Progenitor cell of endocrine pancreas (in vitro differentiated cells): ENCODE data around the gene ERP27. TPM values are rescaled to one million over a fixed set of nuclear protein-coding genes. Genes with fewer than 3 reads are reported as not detected.

ENCODE experiments used
- DNase-seq: peaks from one replicate; pipeline ENCODE4 v3.0.0; 2021; ENCODE audit warnings: low spot score; ENCODE audit not compliant: unreplicated experiment
- H3K27ac Mint-ChIP-seq: 2 replicates; pipeline ENCODE4 v1.8.0; 2021; ENCODE audit warnings: mild to moderate bottlenecking, moderate library complexity, mixed read lengths
- H3K27me3 Mint-ChIP-seq: 2 replicates; pipeline ENCODE4 v1.8.0; 2021; ENCODE audit warnings: mixed read lengths
- H3K36me3 Mint-ChIP-seq: 2 replicates; pipeline ENCODE4 v1.8.0; 2022; ENCODE audit warnings: mixed read lengths; ENCODE audit not compliant: insufficient read depth
- H3K4me1 Mint-ChIP-seq: 2 replicates; pipeline ENCODE4 v1.8.0; 2021; ENCODE audit warnings: low read depth, mixed read lengths
- H3K4me3 Mint-ChIP-seq: 2 replicates; pipeline ENCODE4 v1.8.0; 2021; ENCODE audit warnings: low read depth, mild to moderate bottlenecking, moderate library complexity, mixed read lengths
- H3K9me3 Mint-ChIP-seq: 2 replicates; pipeline ENCODE4 v1.8.0; 2021; ENCODE audit warnings: low read depth, mixed read lengths
- total RNA-seq: library from RNA; stranded (reverse); gene quantifications from 2 replicates; pipeline ENCODE4 v1.2.1, GENCODE V29; 2021
- TF ChIP-seq, protein P1 (sequence below): fragments of 200-600 bp; sonication (generic); IDR thresholded peaks from one replicate; pipeline ENCODE4 v1.5.0; 2021; ENCODE audit warnings: antibody characterized with exemption, mild to moderate bottlenecking; ENCODE audit not compliant: unreplicated experiment

The ERP27 gene
- total RNA-seq, 1 donor from 2014 or later: 22.8 TPM

DNA sequence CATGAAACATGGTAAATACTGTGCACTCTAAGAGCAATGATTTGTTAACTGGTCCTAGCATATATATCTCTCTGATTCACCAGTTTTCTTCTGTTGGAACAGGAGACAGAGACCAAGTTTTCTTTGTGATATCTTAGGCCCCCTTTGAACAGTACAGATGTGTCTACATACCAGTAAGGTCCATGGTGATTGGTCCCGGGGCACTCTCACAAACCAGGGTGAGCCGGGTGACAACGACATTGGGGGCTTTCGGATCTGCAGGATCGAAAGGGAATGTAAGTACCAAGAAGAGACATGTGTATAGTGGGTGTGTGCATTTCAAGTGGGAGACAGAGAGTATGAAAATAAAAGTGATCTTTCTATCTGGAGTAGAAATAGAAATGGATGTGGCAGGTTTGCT lies 11.3 kb upstream of the ERP27 start:
- H3K27ac Mint-ChIP-seq: peak overlapping the region; percentile 30
- TF ChIP-seq, protein P1, sequence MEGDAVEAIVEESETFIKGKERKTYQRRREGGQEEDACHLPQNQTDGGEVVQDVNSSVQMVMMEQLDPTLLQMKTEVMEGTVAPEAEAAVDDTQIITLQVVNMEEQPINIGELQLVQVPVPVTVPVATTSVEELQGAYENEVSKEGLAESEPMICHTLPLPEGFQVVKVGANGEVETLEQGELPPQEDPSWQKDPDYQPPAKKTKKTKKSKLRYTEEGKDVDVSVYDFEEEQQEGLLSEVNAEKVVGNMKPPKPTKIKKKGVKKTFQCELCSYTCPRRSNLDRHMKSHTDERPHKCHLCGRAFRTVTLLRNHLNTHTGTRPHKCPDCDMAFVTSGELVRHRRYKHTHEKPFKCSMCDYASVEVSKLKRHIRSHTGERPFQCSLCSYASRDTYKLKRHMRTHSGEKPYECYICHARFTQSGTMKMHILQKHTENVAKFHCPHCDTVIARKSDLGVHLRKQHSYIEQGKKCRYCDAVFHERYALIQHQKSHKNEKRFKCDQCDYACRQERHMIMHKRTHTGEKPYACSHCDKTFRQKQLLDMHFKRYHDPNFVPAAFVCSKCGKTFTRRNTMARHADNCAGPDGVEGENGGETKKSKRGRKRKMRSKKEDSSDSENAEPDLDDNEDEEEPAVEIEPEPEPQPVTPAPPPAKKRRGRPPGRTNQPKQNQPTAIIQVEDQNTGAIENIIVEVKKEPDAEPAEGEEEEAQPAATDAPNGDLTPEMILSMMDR: no peak
- no peak overlapping the region for H3K4me3 Mint-ChIP-seq
- DNase-seq: no peak
- peaks cover 20% of the 10 kb centered on the region for H3K4me1 Mint-ChIP-seq
- no peaks in the 10 kb centered on the region for H3K27me3 Mint-ChIP-seq
- H3K9me3 Mint-ChIP-seq: no peaks in the 10 kb centered on the region
- H3K36me3 Mint-ChIP-seq: no peaks in the 10 kb centered on the region

- H3K4me1 Mint-ChIP-seq: peaks cover 20% of the 10 kb centered on the region
- no peaks in the 10 kb centered on the region for H3K36me3 Mint-ChIP-seq
- no peak overlapping the region for H3K4me3 Mint-ChIP-seq
Measured at GRCh38 chr12:14948672-14949071, 10.3 kb upstream of the ERP27 start.

GRCh38 chr12:14946861-14947260 lies 8.5 kb upstream of the ERP27 start:
- H3K4me1 Mint-ChIP-seq: peaks cover 20% of the 10 kb centered on the region
- peaks cover 6% of the 10 kb centered on the region for H3K9me3 Mint-ChIP-seq
- H3K27ac Mint-ChIP-seq: no peak overlapping the region
- no peak for DNase-seq
- TF ChIP-seq, protein P1: no peak
- H3K27me3 Mint-ChIP-seq: no peaks in the 10 kb centered on the region
- no peak overlapping the region for H3K4me3 Mint-ChIP-seq
- H3K36me3 Mint-ChIP-seq: no peaks in the 10 kb centered on the region

More at GRCh38 chr12:14948672-14949071, 10.3 kb upstream of the ERP27 start:
- DNase-seq: no peak
- H3K9me3 Mint-ChIP-seq: no peaks in the 10 kb centered on the region
- no peaks in the 10 kb centered on the region for H3K27me3 Mint-ChIP-seq
- TF ChIP-seq, protein P1: no peak
- H3K27ac Mint-ChIP-seq: peak overlapping the region; percentile 71

GRCh38 chr12:14946162-14946561 lies 7.8 kb upstream of the ERP27 start:
- TF ChIP-seq, protein P1: no peak
- H3K4me1 Mint-ChIP-seq: peaks cover 20% of the 10 kb centered on the region
- H3K27ac Mint-ChIP-seq: no peak overlapping the region
- H3K27me3 Mint-ChIP-seq: no peaks in the 10 kb centered on the region
- H3K9me3 Mint-ChIP-seq: peaks cover 7% of the 10 kb centered on the region
- no peaks in the 10 kb centered on the region for H3K36me3 Mint-ChIP-seq
- no peak overlapping the region for H3K4me3 Mint-ChIP-seq
- DNase-seq: no peak

DNA sequence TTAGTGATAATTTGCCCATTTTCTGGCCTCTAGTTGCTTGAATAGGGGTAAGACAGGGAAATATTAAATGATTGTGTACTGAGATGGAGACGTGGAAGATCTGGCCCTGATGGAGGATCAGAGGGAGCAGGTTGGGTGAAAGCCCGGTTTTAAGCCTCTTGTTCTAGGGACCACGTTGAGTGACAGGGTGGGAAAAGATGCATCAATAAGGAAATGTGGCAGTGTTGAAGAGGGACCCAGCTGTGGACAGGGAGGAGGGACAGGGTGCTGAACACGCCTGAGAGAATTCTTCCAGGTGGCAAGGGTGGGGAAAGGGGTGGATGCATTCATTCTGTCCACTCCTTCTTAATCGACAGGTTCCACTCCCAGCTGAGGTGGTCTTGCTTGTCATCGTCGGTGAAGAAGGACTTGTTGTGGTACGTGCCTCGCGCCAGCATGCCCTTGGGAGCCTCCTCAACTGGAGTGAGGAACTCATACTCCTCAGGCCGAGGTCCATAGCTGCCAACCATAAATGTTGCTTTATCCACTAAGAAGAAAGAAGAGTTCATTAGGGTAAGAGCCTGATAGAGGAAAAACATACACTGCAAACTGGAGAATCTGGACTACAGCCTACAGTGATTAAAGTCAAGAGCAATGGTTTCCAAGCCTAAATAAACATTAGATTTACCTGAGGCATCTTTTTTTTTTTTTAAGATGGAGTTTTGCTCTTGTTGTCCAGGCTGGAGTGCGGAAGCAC lies 4.0 kb upstream of the ERP27 start:
- no peak overlapping the region for H3K27ac Mint-ChIP-seq
- H3K27me3 Mint-ChIP-seq: no peaks in the 10 kb centered on the region
- H3K4me3 Mint-ChIP-seq: no peak overlapping the region
- no peak for DNase-seq
- peaks cover 12% of the 10 kb centered on the region for H3K9me3 Mint-ChIP-seq
- H3K36me3 Mint-ChIP-seq: no peaks in the 10 kb centered on the region
- H3K4me1 Mint-ChIP-seq: peaks cover 7% of the 10 kb centered on the region
- TF ChIP-seq, protein P1: no peak
